Liver (tissue), 9 donors: ENCODE data around the gene MAPKAP1. TPM values are rescaled to one million over a fixed set of nuclear protein-coding genes. Genes with fewer than 3 reads are reported as not detected.

Experiments
- DNase-seq: peaks from one replicate; pipeline ENCODE4 v3.0.0-alpha.2; 2017; ENCODE audit warnings: low spot score
- H3K27ac ChIP-seq, 2 donors: one replicate each; pipeline ENCODE4 v1.7.0; 2013; ENCODE audit warnings: inconsistent platforms in 2 of 2, low read length in 2 of 2, control low read depth in 1 of 2, low read depth in 1 of 2, mild to moderate bottlenecking in 1 of 2
- H3K27me3 ChIP-seq, 4 donors: one replicate each; pipeline versions ENCODE4 v1.6.1 to v1.7.0; 2013; ENCODE audit warnings: low read length in 3 of 4, inconsistent platforms in 1 of 4, mild to moderate bottlenecking in 1 of 4, moderate library complexity in 1 of 4; ENCODE audit not compliant: control insufficient read depth in 4 of 4, insufficient read depth in 4 of 4
- H3K36me3 ChIP-seq, 4 donors: one replicate each; pipeline versions ENCODE4 v1.6.1 to v1.7.0; 2013; ENCODE audit warnings: low read length in 3 of 4, mild to moderate bottlenecking in 3 of 4, low read depth in 1 of 4, moderate library complexity in 1 of 4; ENCODE audit not compliant: control insufficient read depth in 4 of 4, insufficient read depth in 3 of 4
- H3K4me1 ChIP-seq, 4 donors: one replicate each; pipeline versions ENCODE4 v1.6.1 to v1.7.0; 2013; ENCODE audit warnings: low read length in 3 of 4, mild to moderate bottlenecking in 3 of 4, moderate library complexity in 1 of 4; ENCODE audit not compliant: control insufficient read depth in 4 of 4, insufficient read depth in 4 of 4
- H3K4me3 ChIP-seq, 3 donors: one replicate each; pipeline versions ENCODE4 v1.6.1 to v1.7.0; 2013; ENCODE audit warnings: low read length in 3 of 3, control low read depth in 1 of 3, low read depth in 1 of 3, mild to moderate bottlenecking in 1 of 3
- H3K9ac ChIP-seq, 2 donors: one replicate each; pipeline ENCODE4 v1.7.0; 2013; ENCODE audit warnings: low read length in 2 of 2, mild to moderate bottlenecking in 2 of 2, moderate library complexity in 2 of 2, control low read depth in 1 of 2, low read depth in 1 of 2
- H3K9me3 ChIP-seq, 4 donors: one replicate each; pipeline versions ENCODE4 v1.6.1 to v1.7.0; 2013; ENCODE audit warnings: low read length in 3 of 4; ENCODE audit not compliant: control insufficient read depth in 4 of 4
- CTCF ChIP-seq: fragments of 150-350 bp; IDR thresholded peaks from 2 replicates; pipeline ENCODE4 v1.5.1; 2017; ENCODE audit warnings: improper control_type of control experiment, low read depth, low read length; ENCODE audit not compliant: missing input control
- EGR1 ChIP-seq, 2 donors: IDR thresholded peaks; 2 replicates each; pipeline ENCODE4 v1.6.1; 2016 to 2018; ENCODE audit warnings: antibody characterized with exemption in 2 of 2, low read depth in 2 of 2
- FOXA1 ChIP-seq: IDR thresholded peaks from 2 replicates; pipeline ENCODE4 v1.6.1; 2016; ENCODE audit warnings: antibody characterized with exemption
- FOXA2 ChIP-seq: IDR thresholded peaks from 2 replicates; pipeline ENCODE4 v1.6.1; 2016; ENCODE audit warnings: antibody characterized with exemption
- GABPA ChIP-seq, 2 donors: IDR thresholded peaks in 1 of 2; conservative IDR thresholded peaks in 1 of 2; 2 replicates each; pipeline ENCODE4 v1.6.1; 2016; ENCODE audit warnings: antibody characterized with exemption in 2 of 2, mild to moderate bottlenecking in 1 of 2, moderate library complexity in 1 of 2
- HNF4A ChIP-seq, 2 donors: conservative IDR thresholded peaks; 2 replicates each; pipeline ENCODE4 v1.6.1; 2016; ENCODE audit warnings: antibody characterized with exemption in 2 of 2, mild to moderate bottlenecking in 2 of 2
- HNF4G ChIP-seq: IDR thresholded peaks from 2 replicates; pipeline ENCODE4 v1.6.1; 2016; ENCODE audit warnings: antibody characterized with exemption
- NR2F2 ChIP-seq: IDR thresholded peaks from 2 replicates; pipeline ENCODE4 v1.6.1; 2016; ENCODE audit warnings: antibody characterized with exemption
- RAD21 ChIP-seq, 2 donors: IDR thresholded peaks; 2 replicates each; pipeline ENCODE4 v1.6.1; 2016; ENCODE audit warnings: antibody characterized with exemption in 2 of 2, mild to moderate bottlenecking in 2 of 2
- RXRA ChIP-seq, 2 donors: IDR thresholded peaks; 2 replicates each; pipeline ENCODE4 v1.6.1; 2017 to 2018; ENCODE audit warnings: antibody characterized with exemption in 2 of 2, mild to moderate bottlenecking in 1 of 2
- SP1 ChIP-seq: IDR thresholded peaks from 2 replicates; pipeline ENCODE4 v1.6.1; 2018; ENCODE audit warnings: antibody characterized with exemption, mild to moderate bottlenecking
- TAF1 ChIP-seq: conservative IDR thresholded peaks from 2 replicates; pipeline ENCODE4 v1.6.1; 2016; ENCODE audit warnings: antibody characterized with exemption, mild to moderate bottlenecking
- YY1 ChIP-seq: IDR thresholded peaks from 2 replicates; pipeline ENCODE4 v1.6.1; 2016; ENCODE audit warnings: antibody characterized with exemption, mild to moderate bottlenecking
- WGBS: extraction: QIAGEN DNeasy Blood & Tissue Kit; methylation state at CpG from one replicate; pipeline ENCODE4 v1.1.7; 2013; 5-methylcytosine and 5-hydroxymethylcytosine counted together
- polyA plus RNA-seq, 2 donors: library from polyadenylated mRNA; stranded (reverse) in 1 of 2; unstranded in 1 of 2; fragments of 200-250 nt in 1 of 2; fragments of >200 nt in 1 of 2; fragmentation: Nextera tagmentation in 1 of 2; extraction: Ambion mirVana in 1 of 2; gene quantifications; one replicate each; pipeline versions ENCODE4 v1.2.1 to v1.2.3, GENCODE V29; 2013 to 2015
- total RNA-seq, 2 donors: library from RNA; depleted of rRNA; stranded (reverse); fragments of >200 nt; gene quantifications; one replicate each; pipeline ENCODE4 v1.2.3, GENCODE V29; 2014
- TF ChIP-seq, protein P1 (sequence below): IDR thresholded peaks from 2 replicates; pipeline ENCODE4 v1.6.1; 2016; ENCODE audit warnings: antibody characterized with exemption
- TF ChIP-seq, protein P2 (sequence below): IDR thresholded peaks from 2 replicates; pipeline ENCODE4 v1.6.1; 2016; ENCODE audit warnings: antibody characterized with exemption
- TF ChIP-seq, protein P3 (sequence below): IDR thresholded peaks from 2 replicates; pipeline ENCODE4 v1.6.1; 2016; ENCODE audit warnings: antibody characterized with exemption, mild to moderate bottlenecking
- TF ChIP-seq, protein P4 (sequence below): IDR thresholded peaks from 2 replicates; pipeline ENCODE4 v1.6.1; 2016; ENCODE audit warnings: antibody characterized with exemption
- donor health status: healthy.
- donor health status: healthy.
- donor health status: healthy.
- donor health status: healthy.
- donor health status: healthy.

MAPKAP1 gene
- total and polyA plus RNA-seq, 4 donors: 23.6 to 55.9 (median 32.7) TPM

- no peak for TF ChIP-seq FOXA2
- TF ChIP-seq SP1: no peak
- TF ChIP-seq, protein P1, sequence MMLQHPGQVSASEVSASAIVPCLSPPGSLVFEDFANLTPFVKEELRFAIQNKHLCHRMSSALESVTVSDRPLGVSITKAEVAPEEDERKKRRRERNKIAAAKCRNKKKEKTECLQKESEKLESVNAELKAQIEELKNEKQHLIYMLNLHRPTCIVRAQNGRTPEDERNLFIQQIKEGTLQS: no peak
- TF ChIP-seq HNF4G: no peak
- no peak for TF ChIP-seq CTCF
- TF ChIP-seq, protein P2, sequence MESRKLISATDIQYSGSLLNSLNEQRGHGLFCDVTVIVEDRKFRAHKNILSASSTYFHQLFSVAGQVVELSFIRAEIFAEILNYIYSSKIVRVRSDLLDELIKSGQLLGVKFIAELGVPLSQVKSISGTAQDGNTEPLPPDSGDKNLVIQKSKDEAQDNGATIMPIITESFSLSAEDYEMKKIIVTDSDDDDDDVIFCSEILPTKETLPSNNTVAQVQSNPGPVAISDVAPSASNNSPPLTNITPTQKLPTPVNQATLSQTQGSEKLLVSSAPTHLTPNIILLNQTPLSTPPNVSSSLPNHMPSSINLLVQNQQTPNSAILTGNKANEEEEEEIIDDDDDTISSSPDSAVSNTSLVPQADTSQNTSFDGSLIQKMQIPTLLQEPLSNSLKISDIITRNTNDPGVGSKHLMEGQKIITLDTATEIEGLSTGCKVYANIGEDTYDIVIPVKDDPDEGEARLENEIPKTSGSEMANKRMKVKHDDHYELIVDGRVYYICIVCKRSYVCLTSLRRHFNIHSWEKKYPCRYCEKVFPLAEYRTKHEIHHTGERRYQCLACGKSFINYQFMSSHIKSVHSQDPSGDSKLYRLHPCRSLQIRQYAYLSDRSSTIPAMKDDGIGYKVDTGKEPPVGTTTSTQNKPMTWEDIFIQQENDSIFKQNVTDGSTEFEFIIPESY: no peak
- no peak for TF ChIP-seq YY1
- TF ChIP-seq RAD21 (IDR thresholded peaks at IDR 0.05): no peak
- TF ChIP-seq, protein P3, sequence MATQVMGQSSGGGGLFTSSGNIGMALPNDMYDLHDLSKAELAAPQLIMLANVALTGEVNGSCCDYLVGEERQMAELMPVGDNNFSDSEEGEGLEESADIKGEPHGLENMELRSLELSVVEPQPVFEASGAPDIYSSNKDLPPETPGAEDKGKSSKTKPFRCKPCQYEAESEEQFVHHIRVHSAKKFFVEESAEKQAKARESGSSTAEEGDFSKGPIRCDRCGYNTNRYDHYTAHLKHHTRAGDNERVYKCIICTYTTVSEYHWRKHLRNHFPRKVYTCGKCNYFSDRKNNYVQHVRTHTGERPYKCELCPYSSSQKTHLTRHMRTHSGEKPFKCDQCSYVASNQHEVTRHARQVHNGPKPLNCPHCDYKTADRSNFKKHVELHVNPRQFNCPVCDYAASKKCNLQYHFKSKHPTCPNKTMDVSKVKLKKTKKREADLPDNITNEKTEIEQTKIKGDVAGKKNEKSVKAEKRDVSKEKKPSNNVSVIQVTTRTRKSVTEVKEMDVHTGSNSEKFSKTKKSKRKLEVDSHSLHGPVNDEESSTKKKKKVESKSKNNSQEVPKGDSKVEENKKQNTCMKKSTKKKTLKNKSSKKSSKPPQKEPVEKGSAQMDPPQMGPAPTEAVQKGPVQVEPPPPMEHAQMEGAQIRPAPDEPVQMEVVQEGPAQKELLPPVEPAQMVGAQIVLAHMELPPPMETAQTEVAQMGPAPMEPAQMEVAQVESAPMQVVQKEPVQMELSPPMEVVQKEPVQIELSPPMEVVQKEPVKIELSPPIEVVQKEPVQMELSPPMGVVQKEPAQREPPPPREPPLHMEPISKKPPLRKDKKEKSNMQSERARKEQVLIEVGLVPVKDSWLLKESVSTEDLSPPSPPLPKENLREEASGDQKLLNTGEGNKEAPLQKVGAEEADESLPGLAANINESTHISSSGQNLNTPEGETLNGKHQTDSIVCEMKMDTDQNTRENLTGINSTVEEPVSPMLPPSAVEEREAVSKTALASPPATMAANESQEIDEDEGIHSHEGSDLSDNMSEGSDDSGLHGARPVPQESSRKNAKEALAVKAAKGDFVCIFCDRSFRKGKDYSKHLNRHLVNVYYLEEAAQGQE: no peak
- no peak for TF ChIP-seq HNF4A (conservative IDR thresholded peaks at IDR 0.05)
- no peak for TF ChIP-seq FOXA1
- TF ChIP-seq NR2F2: no peak
- TF ChIP-seq GABPA (IDR thresholded peaks at IDR 0.05 in 1 of 2, conservative IDR thresholded peaks at IDR 0.05 in 1 of 2): no peak
- TF ChIP-seq, protein P4, sequence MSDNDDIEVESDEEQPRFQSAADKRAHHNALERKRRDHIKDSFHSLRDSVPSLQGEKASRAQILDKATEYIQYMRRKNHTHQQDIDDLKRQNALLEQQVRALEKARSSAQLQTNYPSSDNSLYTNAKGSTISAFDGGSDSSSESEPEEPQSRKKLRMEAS: no peak
- no peak for TF ChIP-seq RXRA (IDR thresholded peaks at IDR 0.05)
- no peak for TF ChIP-seq TAF1
- TF ChIP-seq EGR1 (IDR thresholded peaks at IDR 0.05; ENCODE audit: low read depth in 2 of 2): no peak
- WGBS: under 1% methylated on average over 106 of the region's 107 CpGs
- peak within 1 kb of the TSS; percentile 74 to 86 for H3K27ac ChIP-seq
- H3K9ac ChIP-seq: peak within 1 kb of the TSS in 1 of 2 donors; percentile 81
- peak; percentile 56 for DNase-seq
- H3K4me1 ChIP-seq: peaks cover 0 to 34% (median 27%) of the 10 kb centered on the region in 4 donors
- peak within 1 kb of the TSS; percentile 76 to 99 (median 85) for H3K4me3 ChIP-seq
- H3K27me3 ChIP-seq: no peaks in the 10 kb centered on the region
- no peaks in the 10 kb centered on the region for H3K9me3 ChIP-seq
- H3K36me3 ChIP-seq: no peaks in the 10 kb centered on the region
These were observed 40.2 kb upstream of the MAPKAP1 start, which contains the start of gene PBX3 for GRCh38 chr9:125747053-125747764. PBX3 (plus strand) TSS chr9:125747373.
